ENCODE measurements around the gene ALK. TPM values are rescaled to one million over a fixed set of nuclear protein-coding genes. Genes with fewer than 3 reads are reported as not detected.

ALK gene
- polyA plus RNA-seq, 1 of the 3 experiments (the other 2 are of a cell fraction) = 0.30 TPM

GRCh38 chr2:29796446-29796845 is 124.9 kb downstream of the ALK start:
- no peaks in the 10 kb centered on the region for H3K36me3 ChIP-seq (replicated peaks in 1 of 2; ENCODE audit: control insufficient read depth in 1 of 2, insufficient read depth in 2 of 2, low read length in 1 of 2)
- ChIA-PET POLR2A (no interaction called here), CTCF (interaction anchor here (1.2 to 1.6 kb wide), 3 partner anchors 13 to 124 kb away, joined by 3 to 4 read pairs (median 4); no protein-coding TSS in a partner anchor)
- no peak overlapping the region for H3K4me3 ChIP-seq (ENCODE audit: low read depth in 2 of 2, low read length in 1 of 2)
- H3K9me2 ChIP-seq = no peaks in the 10 kb centered on the region
- H3K9me3 ChIP-seq = no peaks in the 10 kb centered on the region
- no peaks in the 10 kb centered on the region for H3K27me3 ChIP-seq (ENCODE audit: insufficient read depth)
- TF ChIP-seq USF1 (IDR thresholded peaks at IDR 0.05; ENCODE audit: borderline replicate concordance, low read depth) = no peak
- no peak for TF ChIP-seq REST (IDR thresholded peaks at IDR 0.05; ENCODE audit: low read depth, low read length)
- TF ChIP-seq TAF1 (IDR thresholded peaks at IDR 0.05; ENCODE audit: borderline replicate concordance, low read depth, low read length) = no peak
- TF ChIP-seq GATA2 (CRISPR knock-in tag; IDR thresholded peaks at IDR 0.05) = no peak
- no peak for TF ChIP-seq RFX5 (IDR thresholded peaks at IDR 0.05; ENCODE audit: low read length)
- TF ChIP-seq CTCF (IDR thresholded peaks at IDR 0.05) = no peak
- TF ChIP-seq TCF12 (IDR thresholded peaks at IDR 0.05) = no peak
- no peak for TF ChIP-seq USF2 (IDR thresholded peaks at IDR 0.05; ENCODE audit: borderline replicate concordance, low read depth, low read length)
- TF ChIP-seq TEAD4 (IDR thresholded peaks at IDR 0.05; ENCODE audit: borderline replicate concordance, insufficient read depth) = no peak
- TF ChIP-seq MAX (IDR thresholded peaks at IDR 0.05; ENCODE audit: low read depth) = no peak
- TF ChIP-seq YY1 (IDR thresholded peaks at IDR 0.05; ENCODE audit: low read depth) = no peak
- no peak for TF ChIP-seq FOSL2 (IDR thresholded peaks at IDR 0.05; ENCODE audit: borderline replicate concordance, low read depth)
- no peak for TF ChIP-seq RAD21 (IDR thresholded peaks at IDR 0.05; ENCODE audit: low read length)
- no peak for TF ChIP-seq EP300 (IDR thresholded peaks at IDR 0.05; ENCODE audit: borderline replicate concordance in 1 of 2, low read depth in 1 of 2, low read length in 1 of 2)
- TF ChIP-seq FOXM1 (IDR thresholded peaks at IDR 0.05; ENCODE audit: low read depth) = no peak
- no peak overlapping the region for H3K4me2 ChIP-seq
- WGBS (ENCODE audit: low lambda C conversion rate) = 18% methylated on average over 4 of the region's 4 CpGs
- no peaks in the 10 kb centered on the region for H3F3A ChIP-seq (replicated peaks; ENCODE audit: insufficient read depth)
- H3K79me2 ChIP-seq (ENCODE audit: insufficient read depth) = no peaks in the 10 kb centered on the region
- peaks cover 0 to 15% of the 10 kb centered on the region in 2 experiments; a peak in 1 of 4 replicates for H3K4me1 ChIP-seq (ENCODE audit: control insufficient read depth in 1 of 2, insufficient read depth in 2 of 2, low read depth in 1 of 2, low read length in 1 of 2)
- peak overlapping the region in 1 of 2 experiments; percentile 48; a peak in 1 of 4 replicates for H3K27ac ChIP-seq (ENCODE audit: low read depth in 2 of 2, low read length in 1 of 2)
- DNase-seq = no peak
- H3K9ac ChIP-seq = no peak overlapping the region
- H4K20me1 ChIP-seq (ENCODE audit: insufficient read depth) = no peaks in the 10 kb centered on the region
- H2AFZ ChIP-seq (ENCODE audit: low read depth) = no peak overlapping the region
